DND-41 (cell line): ENCODE data around the gene ARHGAP22.

Experiments
- EZH2 ChIP-seq: IDR thresholded peaks from 3 replicates; pipeline ENCODE4 v1.6.1; 2012; ENCODE audit warnings: borderline replicate concordance, low read depth, mild to moderate bottlenecking, moderate library complexity, low read length, inconsistent platforms; ENCODE audit not compliant: severe bottlenecking
- TF ChIP-seq, protein P1 (sequence below): IDR thresholded peaks from 2 replicates; pipeline ENCODE4 v1.5.1; 2012; ENCODE audit warnings: borderline replicate concordance, low read length, moderate library complexity, mild to moderate bottlenecking; ENCODE audit not compliant: poor library complexity, severe bottlenecking; ENCODE audit errors: extremely low read depth

DNA sequence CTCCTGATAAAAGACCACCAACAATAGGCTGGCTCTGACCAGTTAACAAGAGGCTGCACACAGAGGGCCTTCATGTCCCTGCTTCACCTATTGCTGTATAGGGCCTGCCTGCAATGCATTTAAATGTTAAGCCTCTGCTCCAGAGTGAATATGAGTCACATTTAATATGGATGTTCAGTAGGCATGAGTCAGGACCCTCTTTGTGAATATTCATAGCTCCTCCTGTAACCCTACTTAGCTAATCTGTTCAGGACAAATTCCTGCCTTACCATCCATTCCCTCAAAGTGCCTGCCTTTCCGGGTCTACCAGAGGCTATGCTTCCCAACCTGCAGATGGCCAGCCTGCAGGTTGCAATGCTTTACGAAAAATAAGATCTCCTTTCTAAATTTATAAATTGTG, 32.5 kb downstream of the ARHGAP22 start:
- TF ChIP-seq, protein P1, sequence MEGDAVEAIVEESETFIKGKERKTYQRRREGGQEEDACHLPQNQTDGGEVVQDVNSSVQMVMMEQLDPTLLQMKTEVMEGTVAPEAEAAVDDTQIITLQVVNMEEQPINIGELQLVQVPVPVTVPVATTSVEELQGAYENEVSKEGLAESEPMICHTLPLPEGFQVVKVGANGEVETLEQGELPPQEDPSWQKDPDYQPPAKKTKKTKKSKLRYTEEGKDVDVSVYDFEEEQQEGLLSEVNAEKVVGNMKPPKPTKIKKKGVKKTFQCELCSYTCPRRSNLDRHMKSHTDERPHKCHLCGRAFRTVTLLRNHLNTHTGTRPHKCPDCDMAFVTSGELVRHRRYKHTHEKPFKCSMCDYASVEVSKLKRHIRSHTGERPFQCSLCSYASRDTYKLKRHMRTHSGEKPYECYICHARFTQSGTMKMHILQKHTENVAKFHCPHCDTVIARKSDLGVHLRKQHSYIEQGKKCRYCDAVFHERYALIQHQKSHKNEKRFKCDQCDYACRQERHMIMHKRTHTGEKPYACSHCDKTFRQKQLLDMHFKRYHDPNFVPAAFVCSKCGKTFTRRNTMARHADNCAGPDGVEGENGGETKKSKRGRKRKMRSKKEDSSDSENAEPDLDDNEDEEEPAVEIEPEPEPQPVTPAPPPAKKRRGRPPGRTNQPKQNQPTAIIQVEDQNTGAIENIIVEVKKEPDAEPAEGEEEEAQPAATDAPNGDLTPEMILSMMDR, result no peak
- no peak for TF ChIP-seq EZH2
